H9 (cell line): ENCODE measurements around the gene QPRT. TPM values are rescaled to one million over a fixed set of nuclear protein-coding genes. Genes with fewer than 3 reads are reported as not detected.

Experiments
- DNase-seq: peaks from one replicate; pipeline ENCODE4 v3.0.0-alpha.2; 2017
- H2AFZ ChIP-seq: one replicate; pipeline ENCODE4 v1.6.1; 2013; ENCODE audit warnings: mild to moderate bottlenecking, low read length, control low read depth, moderate library complexity
- H2AK5ac ChIP-seq: 2 replicates; pipeline ENCODE4 v1.6.1; 2013; ENCODE audit warnings: low read length, control low read depth, mixed read lengths; ENCODE audit not compliant: insufficient read length
- H2BK120ac ChIP-seq: one replicate; pipeline ENCODE4 v1.6.1; 2013; ENCODE audit warnings: low read depth, mild to moderate bottlenecking, low read length, control low read depth, inconsistent platforms; ENCODE audit not compliant: poor library complexity, severe bottlenecking
- H2BK12ac ChIP-seq: 2 replicates; pipeline ENCODE4 v1.6.1; 2013; ENCODE audit warnings: low read length, control low read depth, mixed read lengths, low read depth; ENCODE audit not compliant: insufficient read length
- H2BK15ac ChIP-seq: 2 replicates; pipeline ENCODE4 v1.6.1; 2013; ENCODE audit warnings: low read depth, low read length, control low read depth
- H2BK20ac ChIP-seq: one replicate; pipeline ENCODE4 v1.6.1; 2013; ENCODE audit warnings: low read depth, mild to moderate bottlenecking, low read length, control low read depth, inconsistent platforms; ENCODE audit not compliant: poor library complexity, severe bottlenecking
- H2BK5ac ChIP-seq: 2 replicates; pipeline ENCODE4 v1.6.1; 2013; ENCODE audit warnings: low read length, control low read depth, mixed read lengths; ENCODE audit not compliant: insufficient read length
- H3K14ac ChIP-seq: 2 replicates; pipeline ENCODE4 v1.6.1; 2013; ENCODE audit warnings: low read length, control low read depth; ENCODE audit not compliant: insufficient read depth
- H3K18ac ChIP-seq: 2 replicates; pipeline ENCODE4 v1.6.1; 2013; ENCODE audit warnings: low read depth, mild to moderate bottlenecking, mixed read lengths, low read length, control low read depth; ENCODE audit not compliant: insufficient read length
- H3K23ac ChIP-seq: 2 replicates; pipeline ENCODE4 v1.6.1; 2013; ENCODE audit warnings: low read length, control low read depth, mixed read lengths, low read depth; ENCODE audit not compliant: insufficient read length
- H3K23me2 ChIP-seq: 2 replicates; pipeline ENCODE4 v1.6.1; 2013; ENCODE audit warnings: low read depth, mild to moderate bottlenecking, mixed read lengths, low read length, control low read depth; ENCODE audit not compliant: insufficient read length, poor library complexity, severe bottlenecking
- H3K27ac ChIP-seq: 2 replicates; pipeline ENCODE4 v1.5.1; 2013; ENCODE audit warnings: low read length, control low read depth, mixed read lengths, low read depth; ENCODE audit not compliant: insufficient read length
- H3K27me3 ChIP-seq: 2 replicates; pipeline ENCODE4 v1.6.1; 2013; ENCODE audit warnings: low read length, control low read depth, inconsistent platforms; ENCODE audit not compliant: insufficient read depth
- H3K4ac ChIP-seq: 2 replicates; pipeline ENCODE4 v1.6.1; 2013; ENCODE audit warnings: low read depth, mild to moderate bottlenecking, control low read depth, inconsistent platforms, low read length, moderate library complexity
- H3K4me1 ChIP-seq: 2 replicates; pipeline ENCODE4 v1.6.1; 2013; ENCODE audit warnings: low read length, control low read depth, inconsistent platforms; ENCODE audit not compliant: insufficient read depth
- H3K4me2 ChIP-seq: 2 replicates; pipeline ENCODE4 v1.6.1; 2013; ENCODE audit warnings: low read length, control low read depth, mixed read lengths; ENCODE audit not compliant: insufficient read length, insufficient read depth
- H3K56ac ChIP-seq: 2 replicates; pipeline ENCODE4 v1.6.1; 2013; ENCODE audit warnings: low read depth, mild to moderate bottlenecking, mixed read lengths, low read length, control low read depth; ENCODE audit not compliant: insufficient read length
- H3K79me1 ChIP-seq: 2 replicates; pipeline ENCODE4 v1.6.1; 2013; ENCODE audit warnings: low read depth, mild to moderate bottlenecking, moderate library complexity, low read length, control low read depth, inconsistent platforms; ENCODE audit not compliant: insufficient read depth, poor library complexity, severe bottlenecking
- H3K79me2 ChIP-seq: 2 replicates; pipeline ENCODE4 v1.6.1; 2013; ENCODE audit warnings: low read length, control low read depth, inconsistent platforms; ENCODE audit not compliant: insufficient read depth
- H3K9ac ChIP-seq: 2 replicates; pipeline ENCODE4 v1.6.1; 2013; ENCODE audit warnings: low read length, control low read depth, mixed read lengths; ENCODE audit not compliant: insufficient read length; ENCODE audit errors: extremely low read depth
- H3K9me3 ChIP-seq: one replicate; pipeline ENCODE4 v1.6.1; 2013; ENCODE audit warnings: low read depth, low read length, inconsistent platforms; ENCODE audit not compliant: control insufficient read depth
- H3T11ph ChIP-seq: one replicate; pipeline ENCODE4 v1.6.1; 2013; ENCODE audit warnings: mild to moderate bottlenecking, low read length, control low read depth, inconsistent platforms
- H4K20me1 ChIP-seq: one replicate; pipeline ENCODE4 v1.6.1; 2013; ENCODE audit not compliant: control insufficient read depth, insufficient read length, insufficient read depth
- H4K5ac ChIP-seq: 2 replicates; pipeline ENCODE4 v1.6.1; 2013; ENCODE audit warnings: low read depth, mild to moderate bottlenecking, mixed read lengths, low read length, control low read depth; ENCODE audit not compliant: insufficient read length
- H4K8ac ChIP-seq: replicated peaks from 2 replicates; pipeline ENCODE4 v1.6.1; 2013; ENCODE audit warnings: low read length, control low read depth, mixed read lengths, low read depth; ENCODE audit not compliant: insufficient read length
- H4K91ac ChIP-seq: 2 replicates; pipeline ENCODE4 v1.6.1; 2013; ENCODE audit warnings: low read depth, mild to moderate bottlenecking, moderate library complexity, mixed read lengths, low read length, control low read depth; ENCODE audit not compliant: insufficient read length
- H3K27ac Mint-ChIP-seq, 3 experiments: 2 replicates in 2 of 3; 3 replicates in 1 of 3; pipeline ENCODE4 v1.8.0; 2020 to 2021; ENCODE audit warnings: mixed read lengths in 3 of 3, mild to moderate bottlenecking in 1 of 3, moderate library complexity in 1 of 3
- H3K27me3 Mint-ChIP-seq: 2 replicates; pipeline ENCODE4 v1.8.0; 2021; ENCODE audit warnings: low read depth, mild to moderate bottlenecking, moderate library complexity, mixed read lengths
- H3K36me3 Mint-ChIP-seq, 3 experiments: 2 replicates in 2 of 3; 3 replicates in 1 of 3; pipeline ENCODE4 v1.8.0; 2020 to 2021; ENCODE audit warnings: low read depth in 3 of 3, mixed read lengths in 3 of 3; ENCODE audit not compliant: insufficient read depth in 1 of 3
- H3K4me1 Mint-ChIP-seq, 2 experiments: 2 replicates each; pipeline ENCODE4 v1.8.0; 2020; ENCODE audit warnings: mixed read lengths in 2 of 2
- H3K4me3 Mint-ChIP-seq, 2 experiments: 2 replicates in 1 of 2; 3 replicates in 1 of 2; pipeline ENCODE4 v1.8.0; 2020 to 2021; ENCODE audit warnings: mild to moderate bottlenecking in 2 of 2, mixed read lengths in 2 of 2, moderate library complexity in 1 of 2
- H3K9me3 Mint-ChIP-seq, 2 experiments: 2 replicates in 1 of 2; 3 replicates in 1 of 2; pipeline ENCODE4 v1.8.0; 2020; ENCODE audit warnings: mild to moderate bottlenecking in 2 of 2, mixed read lengths in 2 of 2, moderate library complexity in 1 of 2
- whole genome bisulfite sequencing: extraction: QIAGEN DNeasy Blood & Tissue Kit; methylation state at CpG from one replicate; pipeline ENCODE4 v1.1.7; 2013; ENCODE audit warnings: missing lambda C conversion rate, low lambda C conversion rate, mixed read lengths; ENCODE audit not compliant: insufficient read length; ENCODE audit errors: extremely low coverage; 5-methylcytosine and 5-hydroxymethylcytosine counted together
- total RNA-seq: library from RNA; stranded (reverse); gene quantifications from 2 replicates; pipeline ENCODE4 v1.2.1, GENCODE V29; 2021
- TF ChIP-seq, protein P1 (sequence below): fragments of 200-600 bp; sonication (generic); conservative IDR thresholded peaks from 3 replicates; pipeline ENCODE4 v1.8.0; 2021; ENCODE audit warnings: antibody characterized with exemption, mild to moderate bottlenecking

QPRT gene
- total RNA-seq, 1 experiment from 2014 or later: 107 TPM

DNA sequence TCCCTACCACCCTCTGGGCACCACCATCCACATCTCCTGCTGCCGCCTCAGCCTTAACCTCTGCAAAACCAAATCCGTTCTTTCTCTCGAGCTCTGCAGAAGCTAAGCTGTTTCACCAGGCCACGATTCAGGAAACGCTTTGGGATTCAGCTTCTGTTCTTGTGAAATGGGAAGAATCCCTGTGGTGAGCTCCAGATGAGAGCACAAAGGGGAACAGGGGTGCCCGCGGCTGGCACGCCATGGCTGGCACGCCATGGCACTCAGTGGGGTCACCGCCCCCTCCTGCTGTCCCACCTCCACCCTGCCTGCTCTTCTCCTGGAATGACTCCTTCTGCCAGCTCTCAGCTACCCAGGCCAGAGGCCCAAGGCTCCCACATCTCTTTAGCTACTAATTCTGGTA, 5.7 kb downstream of the QPRT start:
- Histone ChIP-seq H3K9me3 (no peaks in the 10 kb centered on the region), H3T11ph (no peak overlapping the region), H3K79me2 (peaks cover 8% of the 10 kb centered on the region; the same call in 1 of the 2 replicates), H3K27ac (no peak overlapping the region), H4K91ac (no peak overlapping the region), H3K27me3 (no peaks in the 10 kb centered on the region), H2BK20ac (no peak overlapping the region), H2BK15ac (no peak overlapping the region), H3K9ac (no peak overlapping the region), H2BK120ac (no peak overlapping the region), H4K5ac (no peak overlapping the region), H2BK12ac (no peak overlapping the region), H3K4me1 (peaks cover 5% of the 10 kb centered on the region; the same call in 1 of the 2 replicates), H3K79me1 (peaks cover 8% of the 10 kb centered on the region), H3K23ac (no peak overlapping the region), H3K56ac (no peak overlapping the region), H3K4ac (no peak overlapping the region), H2AK5ac (no peak overlapping the region), H2BK5ac (no peak overlapping the region), H3K4me2 (no peak overlapping the region), H3K23me2 (peaks cover under 1% of the 10 kb centered on the region), H3K18ac (no peak overlapping the region), H3K14ac (no peak overlapping the region), H4K20me1 (no peaks in the 10 kb centered on the region), H4K8ac (no peak overlapping the region), H2AFZ (no peak overlapping the region)
- no CpG with 5 or more reads among the region's 10 CpGs for WGBS
- TF ChIP-seq, protein P1, sequence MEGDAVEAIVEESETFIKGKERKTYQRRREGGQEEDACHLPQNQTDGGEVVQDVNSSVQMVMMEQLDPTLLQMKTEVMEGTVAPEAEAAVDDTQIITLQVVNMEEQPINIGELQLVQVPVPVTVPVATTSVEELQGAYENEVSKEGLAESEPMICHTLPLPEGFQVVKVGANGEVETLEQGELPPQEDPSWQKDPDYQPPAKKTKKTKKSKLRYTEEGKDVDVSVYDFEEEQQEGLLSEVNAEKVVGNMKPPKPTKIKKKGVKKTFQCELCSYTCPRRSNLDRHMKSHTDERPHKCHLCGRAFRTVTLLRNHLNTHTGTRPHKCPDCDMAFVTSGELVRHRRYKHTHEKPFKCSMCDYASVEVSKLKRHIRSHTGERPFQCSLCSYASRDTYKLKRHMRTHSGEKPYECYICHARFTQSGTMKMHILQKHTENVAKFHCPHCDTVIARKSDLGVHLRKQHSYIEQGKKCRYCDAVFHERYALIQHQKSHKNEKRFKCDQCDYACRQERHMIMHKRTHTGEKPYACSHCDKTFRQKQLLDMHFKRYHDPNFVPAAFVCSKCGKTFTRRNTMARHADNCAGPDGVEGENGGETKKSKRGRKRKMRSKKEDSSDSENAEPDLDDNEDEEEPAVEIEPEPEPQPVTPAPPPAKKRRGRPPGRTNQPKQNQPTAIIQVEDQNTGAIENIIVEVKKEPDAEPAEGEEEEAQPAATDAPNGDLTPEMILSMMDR: no peak
- Mint-ChIP-seq H3K27me3 (no peaks in the 10 kb centered on the region), H3K4me1 (peaks cover 25 to 30% of the 10 kb centered on the region in 2 experiments), H3K27ac (peak overlapping the region in 1 of 3 experiments; percentile 83; a peak in 2 of 7 replicates), H3K4me3 (no peak overlapping the region), H3K36me3 (peaks cover 22 to 59% (median 56%) of the 10 kb centered on the region in 3 experiments), H3K9me3 (no peaks in the 10 kb centered on the region)
- DNase-seq: no peak
